ENCODE results near the gene INPP4A. TPM values are rescaled to one million over a fixed set of nuclear protein-coding genes. Genes with fewer than 3 reads are reported as not detected.

INPP4A gene
- total and polyA plus RNA-seq, 9 of the 15 experiments (the other 6 are each of a cell fraction or from before 2014, with no cell fraction given) = 1.8 to 15.7 (median 8.3) TPM

DNA sequence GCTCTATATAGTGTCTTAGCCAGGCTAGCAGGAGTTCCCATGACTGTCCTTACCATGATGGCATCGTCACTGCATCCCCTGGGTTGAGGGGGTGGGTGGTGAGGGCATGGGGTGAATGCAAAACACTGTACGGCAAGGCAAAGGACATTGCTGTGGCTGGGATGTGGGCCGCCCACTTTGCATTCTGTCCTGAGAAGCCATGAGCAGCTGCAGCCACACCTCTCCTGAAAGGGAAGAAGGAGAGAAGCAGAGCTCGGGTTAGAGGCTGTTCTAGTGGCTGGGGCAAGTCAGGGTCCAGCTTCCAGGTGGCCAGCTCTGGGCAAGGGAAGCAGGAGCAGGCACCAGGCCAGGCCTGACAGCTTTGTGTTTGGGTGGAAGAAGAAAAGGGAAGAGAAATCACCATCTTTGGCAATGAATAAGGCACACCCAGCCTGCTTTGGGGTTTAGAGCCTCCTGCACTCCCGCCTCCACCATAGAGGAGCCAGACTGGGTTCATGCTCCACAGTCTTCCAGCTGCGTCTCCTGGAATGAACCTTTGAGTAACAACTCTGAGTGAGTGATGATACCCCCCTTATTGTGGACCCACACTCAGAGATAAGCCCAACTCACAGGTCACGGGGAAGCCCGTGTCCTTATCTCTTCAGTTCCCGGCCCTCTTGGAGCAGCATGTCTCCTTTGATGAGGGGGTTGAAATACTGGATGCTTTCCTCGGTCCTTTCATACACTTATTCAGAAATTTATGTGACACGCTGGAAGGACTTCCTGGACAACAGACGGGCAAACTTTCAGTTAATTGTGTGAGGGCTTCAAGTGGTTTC lies 63.4 kb downstream of the INPP4A start (continued):
- TF ChIP-seq, protein P1, sequence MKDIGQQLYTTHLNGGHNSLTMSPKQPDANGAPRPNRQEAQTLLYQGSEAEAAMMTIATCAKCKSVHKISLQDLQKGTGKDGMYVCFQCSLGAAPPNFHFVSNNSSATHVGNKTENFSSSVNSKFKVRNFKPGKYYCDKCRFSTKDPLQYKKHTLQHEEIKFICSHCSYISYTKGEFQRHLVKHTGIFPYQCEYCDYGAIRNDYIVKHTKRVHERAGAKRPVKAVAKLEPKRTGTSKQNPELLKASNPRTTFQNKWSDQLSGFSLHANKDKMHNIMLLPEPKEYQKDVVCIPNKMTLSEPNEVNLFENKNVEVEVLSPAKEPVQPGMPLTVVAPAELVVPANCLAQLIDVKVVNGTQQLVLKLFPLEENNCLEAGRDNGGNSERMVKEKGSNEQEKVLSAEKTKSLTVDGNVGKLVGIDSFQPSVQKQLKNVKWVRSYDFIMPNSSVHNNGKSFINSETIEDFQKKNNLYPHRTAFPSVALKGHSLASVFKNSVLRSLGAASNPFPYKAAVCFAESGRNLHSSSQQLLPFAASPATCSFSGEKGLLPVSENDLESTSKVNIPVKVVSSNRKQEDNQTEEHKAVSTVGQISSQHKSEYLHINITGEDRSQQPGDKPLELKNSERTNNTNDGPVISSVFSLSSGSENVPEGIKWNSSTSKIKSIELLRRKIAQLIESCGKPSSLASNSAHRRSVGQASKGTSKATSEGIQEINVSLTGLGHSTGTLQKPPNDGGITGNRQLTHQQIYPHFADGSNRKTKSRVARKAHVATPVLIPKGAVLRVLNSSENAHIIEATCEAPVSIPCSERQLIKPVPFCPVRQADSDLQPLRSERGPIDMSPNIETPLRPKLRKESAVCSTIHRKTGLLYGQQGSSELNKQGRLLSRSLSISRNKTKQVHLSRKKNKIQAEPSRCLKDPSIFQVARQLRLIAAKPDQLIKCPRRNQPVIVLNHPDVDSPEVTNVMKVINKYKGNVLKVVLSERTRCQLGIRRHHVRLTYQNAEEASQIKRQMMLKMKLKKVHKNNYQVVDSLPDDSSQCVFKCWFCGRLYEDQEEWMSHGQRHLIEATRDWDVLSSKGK (CRISPR knock-in tag; IDR thresholded peaks at IDR 0.05) = no peak
- no peak for TF ChIP-seq NFIX (CRISPR knock-in tag; IDR thresholded peaks at IDR 0.05; ENCODE audit: low read depth)
- no peak for TF ChIP-seq CSDE1 (IDR thresholded peaks at IDR 0.05)
- TF ChIP-seq ZEB2 (IDR thresholded peaks at IDR 0.05) = peak; percentile 47; the same call in 1 of the 2 replicates
- no peak for TF ChIP-seq ZNF217 (CRISPR knock-in tag; IDR thresholded peaks at IDR 0.05)
- peak; percentile 87 for TF ChIP-seq DPF2 (IDR thresholded peaks at IDR 0.05)
- TF ChIP-seq DNMT1 (IDR thresholded peaks at IDR 0.05) = no peak
- no peak for TF ChIP-seq ZNF239 (CRISPR knock-in tag; IDR thresholded peaks at IDR 0.05)
- TF ChIP-seq, protein P2, sequence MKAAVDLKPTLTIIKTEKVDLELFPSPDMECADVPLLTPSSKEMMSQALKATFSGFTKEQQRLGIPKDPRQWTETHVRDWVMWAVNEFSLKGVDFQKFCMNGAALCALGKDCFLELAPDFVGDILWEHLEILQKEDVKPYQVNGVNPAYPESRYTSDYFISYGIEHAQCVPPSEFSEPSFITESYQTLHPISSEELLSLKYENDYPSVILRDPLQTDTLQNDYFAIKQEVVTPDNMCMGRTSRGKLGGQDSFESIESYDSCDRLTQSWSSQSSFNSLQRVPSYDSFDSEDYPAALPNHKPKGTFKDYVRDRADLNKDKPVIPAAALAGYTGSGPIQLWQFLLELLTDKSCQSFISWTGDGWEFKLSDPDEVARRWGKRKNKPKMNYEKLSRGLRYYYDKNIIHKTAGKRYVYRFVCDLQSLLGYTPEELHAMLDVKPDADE (conservative IDR thresholded peaks at IDR 0.05; ENCODE audit: control insufficient read depth, low read depth, low read length) = no peak
- TF ChIP-seq, protein P3, sequence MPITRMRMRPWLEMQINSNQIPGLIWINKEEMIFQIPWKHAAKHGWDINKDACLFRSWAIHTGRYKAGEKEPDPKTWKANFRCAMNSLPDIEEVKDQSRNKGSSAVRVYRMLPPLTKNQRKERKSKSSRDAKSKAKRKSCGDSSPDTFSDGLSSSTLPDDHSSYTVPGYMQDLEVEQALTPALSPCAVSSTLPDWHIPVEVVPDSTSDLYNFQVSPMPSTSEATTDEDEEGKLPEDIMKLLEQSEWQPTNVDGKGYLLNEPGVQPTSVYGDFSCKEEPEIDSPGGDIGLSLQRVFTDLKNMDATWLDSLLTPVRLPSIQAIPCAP (CRISPR knock-in tag; IDR thresholded peaks at IDR 0.05; ENCODE audit: borderline replicate concordance) = no peak
- TF ChIP-seq DACH1 (IDR thresholded peaks at IDR 0.05; ENCODE audit: partially characterized antibody) = peak; percentile 11
- no peak for TF ChIP-seq CBX5 (IDR thresholded peaks at IDR 0.05; ENCODE audit: borderline replicate concordance, low read depth)
- no peak for TF ChIP-seq PHF20 (IDR thresholded peaks at IDR 0.05; ENCODE audit: partially characterized antibody)
- no peak for TF ChIP-seq YBX1 (IDR thresholded peaks at IDR 0.05)
- peak; percentile 70 for TF ChIP-seq KLF16 (IDR thresholded peaks at IDR 0.05)
- no peak for TF ChIP-seq KLF10 (CRISPR knock-in tag; IDR thresholded peaks at IDR 0.05)
- TF ChIP-seq FOXA3 (CRISPR knock-in tag; conservative IDR thresholded peaks at IDR 0.05 in 1 of 2, IDR thresholded peaks at IDR 0.05 in 1 of 2) = no peak
- TF ChIP-seq, protein P4, sequence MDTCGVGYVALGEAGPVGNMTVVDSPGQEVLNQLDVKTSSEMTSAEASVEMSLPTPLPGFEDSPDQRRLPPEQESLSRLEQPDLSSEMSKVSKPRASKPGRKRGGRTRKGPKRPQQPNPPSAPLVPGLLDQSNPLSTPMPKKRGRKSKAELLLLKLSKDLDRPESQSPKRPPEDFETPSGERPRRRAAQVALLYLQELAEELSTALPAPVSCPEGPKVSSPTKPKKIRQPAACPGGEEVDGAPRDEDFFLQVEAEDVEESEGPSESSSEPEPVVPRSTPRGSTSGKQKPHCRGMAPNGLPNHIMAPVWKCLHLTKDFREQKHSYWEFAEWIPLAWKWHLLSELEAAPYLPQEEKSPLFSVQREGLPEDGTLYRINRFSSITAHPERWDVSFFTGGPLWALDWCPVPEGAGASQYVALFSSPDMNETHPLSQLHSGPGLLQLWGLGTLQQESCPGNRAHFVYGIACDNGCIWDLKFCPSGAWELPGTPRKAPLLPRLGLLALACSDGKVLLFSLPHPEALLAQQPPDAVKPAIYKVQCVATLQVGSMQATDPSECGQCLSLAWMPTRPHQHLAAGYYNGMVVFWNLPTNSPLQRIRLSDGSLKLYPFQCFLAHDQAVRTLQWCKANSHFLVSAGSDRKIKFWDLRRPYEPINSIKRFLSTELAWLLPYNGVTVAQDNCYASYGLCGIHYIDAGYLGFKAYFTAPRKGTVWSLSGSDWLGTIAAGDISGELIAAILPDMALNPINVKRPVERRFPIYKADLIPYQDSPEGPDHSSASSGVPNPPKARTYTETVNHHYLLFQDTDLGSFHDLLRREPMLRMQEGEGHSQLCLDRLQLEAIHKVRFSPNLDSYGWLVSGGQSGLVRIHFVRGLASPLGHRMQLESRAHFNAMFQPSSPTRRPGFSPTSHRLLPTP (IDR thresholded peaks at IDR 0.05; ENCODE audit: borderline replicate concordance, extremely low read depth, insufficient read length) = no peak
- TF ChIP-seq ZNF764 (CRISPR knock-in tag; IDR thresholded peaks at IDR 0.05; ENCODE audit: low read depth) = no peak
- peak; percentile 92 for TF ChIP-seq CBFA2T2 (conservative IDR thresholded peaks at IDR 0.05)
